SK-N-SH treated with all-trans-retinoic acid at 6 μM for 48 hours (cell line): ENCODE measurements around the gene IMMP2L.

Experiments
- GLIS3 ChIP-seq: fragments of 250-450 bp; sonication (Bioruptor Pico); IDR thresholded peaks from 2 replicates; pipeline ENCODE4 v1.5.0; 2020; ENCODE audit warnings: mild to moderate bottlenecking, moderate library complexity
- ISL1 ChIP-seq: fragments of 250-450 bp; sonication (Bioruptor Pico); IDR thresholded peaks from 2 replicates; pipeline ENCODE4 v2.1.2; 2022; ENCODE audit warnings: mild to moderate bottlenecking, moderate library complexity
- PATZ1 ChIP-seq: fragments of 250-450 bp; sonication (Bioruptor Pico); IDR thresholded peaks from 2 replicates; pipeline ENCODE4 v1.8.0; 2020; ENCODE audit warnings: mild to moderate bottlenecking, moderate library complexity, borderline replicate concordance
- ZNF8 ChIP-seq: fragments of 450-650 bp; formaldehyde crosslinking; IDR thresholded peaks from 2 replicates; pipeline ENCODE4 v1.5.0; 2020; ENCODE audit warnings: mild to moderate bottlenecking, moderate library complexity

GRCh38 chr7:111368381-111369065 is 193.8 kb downstream of the IMMP2L start:
- no peak for TF ChIP-seq GLIS3 (CRISPR knock-in tag)
- TF ChIP-seq ISL1 (CRISPR knock-in tag) = no peak
- no peak for TF ChIP-seq PATZ1
- TF ChIP-seq ZNF8 (CRISPR knock-in tag) = no peak
